HG03565 (cell line): ENCODE data around the gene P2RY2.
"Not testable (repeated sequence)": the region's sequence is repeated elsewhere in the genome, so short reads cannot be mapped to it uniquely, and the experiment has no call there.

ENCODE experiments used
- ATAC-seq: cut with Tn5 transposase; IDR thresholded peaks from one replicate; pipeline ENCODE4 v1.9.1; 2021; ENCODE audit warnings: mild to moderate bottlenecking, moderate library complexity; ENCODE audit not compliant: unreplicated experiment

The P2RY2 gene

GRCh38 chr11:73187854-73188253 is 30.2 kb upstream of the P2RY2 start:
- no peak for ATAC-seq

DNA sequence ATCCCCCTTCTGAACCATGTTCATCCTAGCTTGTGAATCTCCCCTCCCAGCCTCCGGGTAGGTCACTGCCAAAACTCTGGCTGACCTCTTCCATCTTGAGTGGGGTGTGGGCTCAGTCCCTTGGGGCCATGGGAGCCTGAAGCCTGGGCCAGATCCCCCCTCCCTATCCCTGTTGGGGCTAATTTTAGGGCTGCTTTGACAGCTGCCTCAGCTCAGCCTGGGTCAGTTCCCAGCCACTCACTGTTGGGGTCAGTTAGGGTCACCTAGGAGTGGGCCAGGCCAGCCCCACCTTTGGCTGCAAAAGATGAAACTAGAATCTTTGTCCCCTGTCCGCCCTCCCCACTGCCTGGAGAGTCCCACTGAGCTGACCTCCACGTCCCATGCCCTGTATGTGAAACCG is 29.8 kb upstream of the P2RY2 start:
- no peak for ATAC-seq

- peak; percentile 40 for ATAC-seq
These were observed 28.8 kb upstream of the P2RY2 start for GRCh38 chr11:73189315-73189714.

- ATAC-seq = no peak
These were observed 28.1 kb upstream of the P2RY2 start for GRCh38 chr11:73189723-73190556.

DNA sequence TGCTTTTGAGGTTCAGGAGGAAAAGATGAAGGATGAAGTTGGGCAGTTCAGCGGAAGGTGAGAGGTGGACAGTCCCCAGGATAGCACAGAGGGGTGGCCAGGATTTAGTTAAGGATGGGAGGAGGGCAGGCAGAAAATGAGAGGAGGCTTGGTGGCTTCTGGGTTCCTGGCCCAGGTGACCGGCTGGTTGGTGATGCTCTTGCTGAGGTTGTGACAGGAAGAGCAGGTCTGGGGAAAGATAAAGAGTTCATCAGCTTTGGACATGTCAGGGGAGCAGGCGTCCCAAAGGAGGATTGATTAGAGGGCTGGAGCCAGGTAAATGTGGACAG is 27.6 kb upstream of the P2RY2 start:
- ATAC-seq = no peak

GRCh38 chr11:73191151-73191550 is 26.9 kb upstream of the P2RY2 start:
- ATAC-seq = no peak

DNA sequence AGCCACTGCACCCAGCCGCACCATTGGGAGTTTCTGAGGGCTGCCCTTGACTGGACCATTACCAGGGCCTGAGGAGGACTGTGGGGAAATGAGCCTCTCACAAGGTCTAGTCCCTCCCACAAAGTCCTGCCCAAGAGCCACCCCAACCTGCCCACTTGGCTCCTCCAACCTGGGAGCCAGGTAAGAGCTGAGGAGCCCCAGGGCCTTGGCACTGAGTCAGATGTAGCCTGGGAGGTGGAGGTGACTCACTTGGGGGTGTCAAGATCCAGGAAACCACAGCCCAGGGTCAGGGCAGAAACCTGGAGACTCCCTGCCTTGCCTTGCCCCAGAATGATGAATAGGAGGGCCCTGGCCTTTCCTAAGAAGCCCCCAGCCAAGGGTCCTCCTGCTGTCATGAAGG is 25.8 kb upstream of the P2RY2 start:
- ATAC-seq = no peak

DNA sequence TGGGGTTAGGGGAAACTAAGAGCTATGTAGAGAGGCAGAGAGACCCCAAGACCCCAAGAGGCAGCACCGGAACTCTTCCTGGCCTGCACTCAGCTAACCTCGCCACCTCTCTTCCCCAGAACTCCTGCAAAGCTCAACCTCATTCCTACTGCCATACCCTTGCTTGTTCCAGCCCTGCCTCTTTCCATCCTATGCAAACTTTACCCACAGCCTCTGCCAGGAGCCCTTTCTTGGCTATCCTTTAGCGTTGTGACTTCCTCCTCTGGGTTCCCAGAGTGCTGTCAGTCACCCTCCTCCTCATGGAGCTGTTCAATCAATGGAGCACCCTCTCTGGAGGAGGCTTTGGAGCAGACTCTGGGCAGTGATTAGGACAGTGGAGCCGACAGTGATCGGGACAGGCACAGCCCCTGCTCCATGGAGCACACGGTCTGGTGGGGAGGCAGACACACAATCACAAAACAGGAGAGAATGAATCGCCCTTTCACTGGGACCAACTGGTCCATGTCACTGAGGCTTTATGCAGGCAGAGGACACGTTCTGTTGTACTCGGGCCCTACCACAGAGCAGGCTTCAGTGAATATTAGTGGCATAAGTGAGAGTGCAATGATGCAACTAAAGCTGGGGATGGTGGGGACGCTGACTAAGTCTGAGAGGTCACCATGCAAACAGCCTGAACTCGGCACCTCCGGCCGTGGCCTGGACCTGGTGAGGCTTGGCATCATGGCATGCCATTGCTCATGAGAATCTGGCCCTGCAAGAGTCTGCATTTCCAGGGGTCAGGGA is 24.6 kb upstream of the P2RY2 start:
- peak; percentile 39 for ATAC-seq

GRCh38 chr11:73194034-73194507 is 24.0 kb upstream of the P2RY2 start:
- ATAC-seq = no peak

DNA sequence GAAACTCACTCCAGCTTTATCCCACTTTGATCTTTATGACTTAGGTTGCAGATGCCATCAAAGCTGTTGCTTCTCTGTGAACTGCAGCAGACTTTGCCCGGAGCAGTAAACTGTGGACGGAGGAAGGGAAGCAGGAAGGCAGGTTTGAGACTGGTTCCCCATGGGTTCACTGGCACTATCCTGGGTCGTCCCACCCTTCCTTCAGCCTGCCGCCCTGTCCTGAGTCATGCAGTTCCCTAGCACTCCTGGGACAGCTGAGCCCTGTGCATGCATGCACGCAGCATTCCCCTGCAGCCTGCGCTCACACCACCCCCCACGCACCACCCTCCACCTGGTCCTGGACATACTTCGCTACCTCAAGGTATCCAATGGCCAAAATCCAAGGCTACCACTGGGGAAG is 23.5 kb upstream of the P2RY2 start:
- ATAC-seq = no peak

GRCh38 chr11:73195191-73196007 is 22.7 kb upstream of the P2RY2 start:
- no peak for ATAC-seq

DNA sequence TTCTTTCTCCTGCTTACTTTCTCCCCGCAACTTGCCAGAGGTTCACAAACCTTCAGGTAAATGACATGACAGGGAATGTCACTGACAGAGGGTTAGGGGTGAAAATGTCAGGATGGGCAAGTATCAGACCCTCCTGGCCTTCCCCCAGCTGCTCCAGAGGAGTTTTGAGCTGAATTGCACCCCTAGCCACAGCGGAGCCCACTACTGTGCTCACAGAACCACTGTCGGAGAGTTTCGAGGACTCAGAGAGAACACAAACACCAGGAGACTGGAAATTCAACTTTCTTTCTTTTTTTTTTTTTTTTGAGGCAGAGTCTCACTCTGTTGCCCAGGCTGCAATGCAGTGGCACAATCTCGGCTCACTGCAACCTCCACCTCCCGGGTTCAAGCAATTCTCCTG is 21.5 kb upstream of the P2RY2 start:
- no peak for ATAC-seq

- no peak for ATAC-seq
These were observed 20.7 kb upstream of the P2RY2 start for GRCh38 chr11:73197348-73197747.

GRCh38 chr11:73197787-73198186 is 20.3 kb upstream of the P2RY2 start:
- ATAC-seq = not testable (repeated sequence)

GRCh38 chr11:73198677-73199076 is 19.4 kb upstream of the P2RY2 start:
- no peak for ATAC-seq

DNA sequence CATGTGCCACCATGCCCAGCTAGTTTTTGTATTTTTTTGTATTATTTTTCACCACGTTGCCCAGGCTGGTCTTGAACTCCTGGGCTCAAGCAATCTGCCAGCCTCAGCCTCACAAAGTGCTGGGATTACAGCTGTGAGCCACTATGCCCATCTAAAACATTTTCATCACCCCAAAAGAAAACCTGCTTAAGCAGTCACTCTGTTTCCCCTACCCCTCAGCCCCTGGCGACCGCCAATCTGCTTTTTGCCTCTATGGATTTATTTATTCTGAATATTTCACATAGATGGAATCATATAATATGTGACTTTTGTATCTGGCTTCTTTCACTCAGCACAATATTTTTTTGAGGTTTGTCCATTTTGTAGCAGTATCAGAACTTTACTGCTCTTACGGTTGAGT is 18.6 kb upstream of the P2RY2 start:
- ATAC-seq = no peak

DNA sequence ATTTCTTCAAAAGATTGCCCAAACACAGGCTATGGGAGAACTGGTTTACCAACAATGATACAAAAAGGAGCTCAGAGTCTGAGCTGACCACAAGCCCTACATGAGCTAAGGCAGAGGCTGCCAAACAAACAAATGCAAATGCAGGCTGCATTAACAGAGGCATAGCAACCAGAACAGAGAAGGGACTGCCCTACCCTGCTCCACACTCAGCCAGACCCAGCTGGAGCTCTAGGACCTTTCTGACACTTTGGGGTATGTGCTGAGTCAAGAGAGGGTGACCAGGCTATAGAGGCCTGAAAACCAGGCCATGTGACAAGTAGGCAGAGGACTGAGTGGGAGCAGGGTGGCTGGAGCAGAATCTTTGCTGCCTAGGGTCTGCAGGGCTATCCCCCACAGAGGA is 17.8 kb upstream of the P2RY2 start:
- no peak for ATAC-seq

DNA sequence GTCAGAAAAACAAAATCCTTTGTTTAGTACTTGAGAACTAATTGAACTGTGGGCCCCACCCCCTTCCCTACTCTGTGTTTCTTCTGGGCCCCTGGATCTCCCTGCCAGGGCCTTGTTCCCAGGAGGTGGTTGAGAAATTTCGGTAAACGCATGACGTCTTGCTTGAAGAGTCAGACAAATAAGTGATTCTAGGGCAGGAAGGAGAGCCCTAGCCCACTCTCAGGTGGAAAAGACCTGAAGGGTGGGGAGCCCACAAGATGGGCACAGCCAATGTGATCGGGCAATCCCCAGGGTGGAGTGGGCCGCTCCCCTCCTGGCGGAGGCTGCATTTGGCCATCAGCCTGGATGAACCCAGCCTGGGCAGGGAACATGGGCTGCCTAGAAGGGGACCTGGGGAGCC is 16.8 kb upstream of the P2RY2 start:
- ATAC-seq = no peak

- no peak for ATAC-seq
These were observed 15.9 kb upstream of the P2RY2 start for GRCh38 chr11:73201888-73202780.

DNA sequence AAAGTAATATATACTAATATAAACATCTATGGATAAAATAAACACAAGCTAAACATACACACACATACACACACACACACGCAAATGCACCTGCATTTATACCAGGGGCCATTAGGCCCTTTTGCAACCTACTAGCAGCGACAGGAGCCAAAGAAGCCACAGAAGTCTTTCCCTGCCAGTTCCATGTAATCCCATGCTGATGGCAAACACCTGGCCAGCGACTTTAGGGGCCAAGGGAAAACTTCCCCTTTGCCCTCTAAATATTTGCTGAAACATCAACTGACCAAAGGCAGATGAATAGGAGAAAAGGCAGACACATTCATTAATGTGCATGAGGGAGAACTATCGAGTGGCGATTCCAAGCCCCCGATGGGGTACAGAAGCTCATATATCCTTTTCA is 14.8 kb upstream of the P2RY2 start:
- no peak for ATAC-seq
